Astrocyte of the cerebellum (primary cell): ENCODE data around the gene KLHL6.

Experiments used
- DNase-seq: peaks from one replicate; pipeline ENCODE4 v3.0.0-alpha.2; 2011; ENCODE audit warnings: low read depth
- H3K4me3 ChIP-seq: 2 replicates; pipeline ENCODE4 v1.5.1; 2011; ENCODE audit warnings: mild to moderate bottlenecking, low read depth, low read length, moderate library complexity
- in situ Hi-C: cut with HindIII; loops from 2 replicates; pipeline ENCODE4 v1.10.0; 2017; ENCODE audit warnings: low sequenced_read_pairs
- TF ChIP-seq, protein P1 (sequence below): IDR thresholded peaks from 2 replicates; pipeline ENCODE4 v1.5.1; 2012; ENCODE audit warnings: low read length, low read depth, moderate library complexity, mild to moderate bottlenecking; ENCODE audit errors: missing control alignments

The KLHL6 gene

DNA sequence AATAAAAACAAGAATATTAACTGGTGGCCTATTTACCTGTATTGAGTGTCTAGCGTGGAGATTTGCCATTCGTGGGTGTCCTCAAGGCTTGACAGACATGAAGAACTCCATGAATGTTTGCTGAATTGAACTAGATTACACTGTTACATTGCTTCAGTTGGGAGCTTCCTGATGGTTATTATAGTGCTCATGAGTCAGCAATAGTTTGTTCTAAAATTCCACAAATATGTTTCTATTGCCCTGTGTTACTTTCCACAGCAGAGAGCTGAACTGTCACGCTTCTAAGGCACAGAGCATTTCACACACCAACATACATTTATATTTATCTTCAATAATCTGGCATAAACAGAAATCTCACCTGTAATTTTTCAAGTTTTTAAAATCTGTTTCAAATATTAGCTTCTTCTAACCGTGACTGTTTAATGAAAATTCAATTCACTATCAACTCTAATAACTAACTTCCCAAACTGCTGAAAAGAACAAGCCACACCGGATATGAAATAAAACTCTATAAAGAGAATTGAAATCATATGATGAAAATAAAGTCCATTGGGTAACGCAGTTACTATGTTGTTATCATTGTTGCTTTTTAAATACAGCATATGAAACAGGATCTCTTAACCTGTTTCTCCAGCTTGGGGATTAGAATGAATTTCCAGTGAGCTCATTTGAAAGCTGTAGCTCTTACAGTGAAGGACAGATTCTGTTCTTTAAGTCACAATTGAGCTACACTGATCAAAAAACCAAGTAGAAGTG lies 65.9 kb downstream of the KLHL6 start:
- TF ChIP-seq, protein P1, sequence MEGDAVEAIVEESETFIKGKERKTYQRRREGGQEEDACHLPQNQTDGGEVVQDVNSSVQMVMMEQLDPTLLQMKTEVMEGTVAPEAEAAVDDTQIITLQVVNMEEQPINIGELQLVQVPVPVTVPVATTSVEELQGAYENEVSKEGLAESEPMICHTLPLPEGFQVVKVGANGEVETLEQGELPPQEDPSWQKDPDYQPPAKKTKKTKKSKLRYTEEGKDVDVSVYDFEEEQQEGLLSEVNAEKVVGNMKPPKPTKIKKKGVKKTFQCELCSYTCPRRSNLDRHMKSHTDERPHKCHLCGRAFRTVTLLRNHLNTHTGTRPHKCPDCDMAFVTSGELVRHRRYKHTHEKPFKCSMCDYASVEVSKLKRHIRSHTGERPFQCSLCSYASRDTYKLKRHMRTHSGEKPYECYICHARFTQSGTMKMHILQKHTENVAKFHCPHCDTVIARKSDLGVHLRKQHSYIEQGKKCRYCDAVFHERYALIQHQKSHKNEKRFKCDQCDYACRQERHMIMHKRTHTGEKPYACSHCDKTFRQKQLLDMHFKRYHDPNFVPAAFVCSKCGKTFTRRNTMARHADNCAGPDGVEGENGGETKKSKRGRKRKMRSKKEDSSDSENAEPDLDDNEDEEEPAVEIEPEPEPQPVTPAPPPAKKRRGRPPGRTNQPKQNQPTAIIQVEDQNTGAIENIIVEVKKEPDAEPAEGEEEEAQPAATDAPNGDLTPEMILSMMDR: no peak
- DNase-seq: no peak
- H3K4me3 ChIP-seq: no peak overlapping the region
- in situ Hi-C loops: loop anchor here (5.0 kb wide), 1 partner anchor 48 kb away; no protein-coding TSS in a partner anchor

DNA sequence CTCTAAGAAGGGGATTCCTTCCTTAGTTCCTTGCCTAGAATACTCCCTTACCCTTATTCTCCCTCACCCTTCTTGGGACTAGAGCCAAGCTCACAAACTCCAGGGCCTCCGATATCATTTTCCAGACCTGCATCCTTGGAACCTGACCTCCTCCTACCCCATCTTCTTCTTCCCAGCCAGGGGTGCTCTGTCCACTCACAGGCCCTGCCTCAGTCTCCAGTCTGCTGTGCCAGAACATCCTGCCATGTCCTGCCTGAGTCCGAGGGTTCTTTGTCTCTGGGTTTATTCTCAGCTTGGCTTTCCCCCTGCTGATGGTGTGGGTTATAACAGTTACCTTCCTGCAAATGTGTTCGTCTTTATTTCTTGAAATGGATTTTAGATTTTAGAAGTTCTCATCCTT lies 67.2 kb downstream of the KLHL6 start:
- no peak for DNase-seq
- H3K4me3 ChIP-seq: no peak overlapping the region
- TF ChIP-seq, protein P1: no peak
- in situ Hi-C loops: loop anchor here (5.0 kb wide), 1 partner anchor 49 kb away; no protein-coding TSS in a partner anchor

DNA sequence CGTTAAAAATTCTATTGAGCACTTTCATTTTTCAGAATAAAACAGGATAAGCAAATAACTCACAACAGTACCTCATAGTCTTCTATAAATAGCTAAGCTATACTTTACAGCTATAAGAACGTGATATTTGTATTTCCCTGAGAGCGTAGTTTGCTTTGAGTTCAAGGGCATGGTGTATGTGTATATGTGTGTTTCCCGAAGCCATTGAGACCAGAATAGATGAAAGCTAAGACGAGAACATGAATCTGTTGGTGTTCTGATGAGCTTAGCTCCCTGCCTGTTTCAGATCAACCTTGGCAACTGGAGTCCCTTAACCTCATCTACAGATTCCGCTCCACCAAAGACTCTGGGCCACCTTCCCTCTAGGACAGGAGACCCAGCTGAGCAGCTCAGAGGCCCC lies 67.6 kb downstream of the KLHL6 start:
- DNase-seq: no peak
- in situ Hi-C loops: loop anchor here (5.0 kb wide), 1 partner anchor 49 kb away; no protein-coding TSS in a partner anchor
- TF ChIP-seq, protein P1: no peak
- H3K4me3 ChIP-seq: no peak overlapping the region

DNA sequence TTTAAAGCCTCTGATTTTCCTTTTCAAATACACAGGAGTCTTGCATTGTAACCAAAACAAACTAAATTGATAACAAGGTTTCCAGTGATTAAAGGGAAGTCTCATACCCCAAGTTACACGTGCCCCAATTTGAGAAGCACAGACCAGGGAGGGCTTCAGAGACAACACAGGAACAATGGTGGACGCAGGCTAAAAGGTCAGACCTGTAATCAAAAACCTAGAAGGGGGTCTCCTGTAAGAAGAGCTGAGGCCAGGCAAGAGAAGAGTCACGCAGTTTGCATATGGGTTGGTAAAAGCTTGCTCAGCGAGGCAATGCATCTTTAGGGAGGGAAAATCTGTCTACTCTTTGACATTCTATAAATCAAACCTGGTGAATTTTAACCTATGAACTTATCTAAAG lies 68.5 kb downstream of the KLHL6 start:
- no peak for DNase-seq
- no peak overlapping the region for H3K4me3 ChIP-seq
- TF ChIP-seq, protein P1: no peak
- in situ Hi-C loops: loop anchor here (5.0 kb wide), 1 partner anchor 50 kb away; no protein-coding TSS in a partner anchor

DNA sequence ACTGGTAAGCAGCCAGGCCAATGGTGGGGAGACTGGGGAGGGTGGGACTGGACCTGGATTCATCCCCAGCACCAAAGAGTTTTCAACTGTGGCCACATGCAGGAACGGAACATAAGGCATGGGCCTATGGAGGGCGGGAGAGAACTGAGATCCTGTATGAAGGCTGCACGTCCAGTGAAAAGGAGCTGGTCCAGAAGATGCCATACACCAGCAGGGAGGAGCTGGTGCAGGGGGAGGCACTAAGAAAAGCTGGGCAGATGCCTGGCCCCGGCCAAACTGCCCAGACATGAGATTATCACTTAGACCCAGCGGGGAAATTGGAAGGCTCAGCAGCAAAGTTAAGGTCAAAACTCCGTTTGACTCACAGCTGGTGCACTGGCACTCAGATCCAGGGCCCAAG lies 69.0 kb downstream of the KLHL6 start:
- in situ Hi-C loops: loop anchor here (5.0 kb wide), 1 partner anchor 51 kb away; no protein-coding TSS in a partner anchor
- no peak for DNase-seq
- TF ChIP-seq, protein P1: no peak
- no peak overlapping the region for H3K4me3 ChIP-seq

DNA sequence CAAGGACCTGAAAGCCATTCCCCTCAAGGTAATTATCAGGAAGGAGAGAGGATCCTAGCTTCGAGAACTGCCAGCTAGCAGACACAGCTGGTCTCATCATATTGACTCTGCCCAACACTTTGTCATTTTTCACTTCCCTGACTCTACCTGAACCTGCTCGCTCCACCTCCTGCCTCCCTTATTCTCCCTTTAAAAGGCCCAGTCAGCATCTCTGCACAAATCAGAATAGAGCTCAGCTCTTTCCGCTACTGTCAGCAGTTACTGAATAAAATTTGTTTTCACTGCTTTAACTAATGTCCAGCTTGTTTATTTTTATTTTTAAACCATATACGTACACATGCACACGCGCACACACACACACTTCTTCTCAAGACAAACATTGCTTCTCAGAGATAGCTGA lies 69.9 kb downstream of the KLHL6 start:
- in situ Hi-C loops: loop anchor here (5.0 kb wide), 1 partner anchor 52 kb away; no protein-coding TSS in a partner anchor
- TF ChIP-seq, protein P1: no peak
- no peak overlapping the region for H3K4me3 ChIP-seq
- no peak for DNase-seq
